Measurements from ENCODE around the gene PAPPA2. TPM values are rescaled to one million over a fixed set of nuclear protein-coding genes. Genes with fewer than 3 reads are reported as not detected.

PAPPA2 gene
- total and polyA plus RNA-seq, 2 donors (not counting 1 experiment from before 2014, with no cell fraction given) = not detected

GRCh38 chr1:176669782-176670181, 206.8 kb downstream of the PAPPA2 start:
- Mint-ChIP-seq H3K27ac (no peak overlapping the region), H3K27me3 (peaks cover 2% of the 10 kb centered on the region), H3K9me3 (ENCODE audit: insufficient read depth) (peaks cover 3% of the 10 kb centered on the region), H3K4me3 (no peak overlapping the region), H3K4me1 (no peaks in the 10 kb centered on the region)
- no peaks in the 10 kb centered on the region for H4K20me1 ChIP-seq (ENCODE audit: control insufficient read depth, insufficient read depth, low read length, poor library complexity, severe bottlenecking)
- no peak overlapping the region for H3K27ac ChIP-seq (ENCODE audit: low read length in 2 of 2)
- intact Hi-C loops (cut with micrococcal nuclease) = no loop called here
- no peak for DNase-seq
- H3K79me2 ChIP-seq (ENCODE audit: control insufficient read depth, insufficient read depth, low read length) = no peaks in the 10 kb centered on the region
- POLR2A ChIA-PET = no interaction called here
- H3K4me1 ChIP-seq (ENCODE audit: control insufficient read depth in 2 of 2, insufficient read depth in 2 of 2, low read length in 2 of 2) = no peaks in the 10 kb centered on the region
- H3K4me2 ChIP-seq (replicated peaks; ENCODE audit: low read depth, low read length, poor library complexity, severe bottlenecking) = no peak overlapping the region
- H3K36me3 ChIP-seq (replicated peaks in 1 of 2; ENCODE audit: control extremely low read depth in 1 of 2, control insufficient read depth in 1 of 2, extremely low read depth in 1 of 2, insufficient read depth in 2 of 2, low read length in 1 of 2) = no peaks in the 10 kb centered on the region
- CTCF ChIA-PET = no interaction called here
- WGBS (ENCODE audit: insufficient coverage) = 80% methylated on average over 1 of the region's 2 CpGs
- H3K27me3 ChIP-seq (replicated peaks in 1 of 4; ENCODE audit: control extremely low read depth in 1 of 4, control insufficient read depth in 3 of 4, insufficient read depth in 4 of 4, low read length in 3 of 4) = no peaks in the 10 kb centered on the region
- no peaks in the 10 kb centered on the region for H3K9me3 ChIP-seq (ENCODE audit: control extremely low read depth in 1 of 3, control insufficient read depth in 2 of 3, insufficient read depth in 1 of 3, low read length in 2 of 3)
- no peak overlapping the region for H3K9ac ChIP-seq (ENCODE audit: low read length)
- no peak overlapping the region for H3K4me3 ChIP-seq (ENCODE audit: control extremely low read depth in 1 of 5, extremely low read depth in 1 of 5, insufficient read depth in 1 of 5, low read depth in 2 of 5, low read length in 4 of 5)
- ATAC-seq (ENCODE audit: low read depth) = no peak
- TF ChIP-seq EZH2 (IDR thresholded peaks at IDR 0.05; ENCODE audit: borderline replicate concordance, insufficient read depth, low read depth, low read length, poor library complexity, severe bottlenecking) = no peak
- TF ChIP-seq CTCF (IDR thresholded peaks at IDR 0.05) = no peak
- no peak overlapping the region for H2AFZ ChIP-seq (ENCODE audit: insufficient read depth, low read depth, low read length, poor library complexity, severe bottlenecking)

- H3K9ac ChIP-seq (ENCODE audit: low read length) = no peak overlapping the region
- POLR2A ChIA-PET = no interaction called here
- Mint-ChIP-seq H3K4me1 (no peaks in the 10 kb centered on the region), H3K4me3 (no peak overlapping the region), H3K9me3 (ENCODE audit: insufficient read depth) (peaks cover 3% of the 10 kb centered on the region), H3K27ac (no peak overlapping the region), H3K27me3 (no peaks in the 10 kb centered on the region)
- H3K9me3 ChIP-seq (ENCODE audit: control extremely low read depth in 1 of 3, control insufficient read depth in 2 of 3, insufficient read depth in 1 of 3, low read length in 2 of 3) = no peaks in the 10 kb centered on the region
- no peak overlapping the region for H2AFZ ChIP-seq (ENCODE audit: insufficient read depth, low read depth, low read length, poor library complexity, severe bottlenecking)
- no peak overlapping the region for H3K4me2 ChIP-seq (replicated peaks; ENCODE audit: low read depth, low read length, poor library complexity, severe bottlenecking)
- no peaks in the 10 kb centered on the region for H3K79me2 ChIP-seq (ENCODE audit: control insufficient read depth, insufficient read depth, low read length)
- TF ChIP-seq EZH2 (IDR thresholded peaks at IDR 0.05; ENCODE audit: borderline replicate concordance, insufficient read depth, low read depth, low read length, poor library complexity, severe bottlenecking) = no peak
- no peak for TF ChIP-seq CTCF (IDR thresholded peaks at IDR 0.05)
- intact Hi-C loops (cut with micrococcal nuclease) = no loop called here
- CTCF ChIA-PET = no interaction called here
- H3K27me3 ChIP-seq (replicated peaks in 1 of 4; ENCODE audit: control extremely low read depth in 1 of 4, control insufficient read depth in 3 of 4, insufficient read depth in 4 of 4, low read length in 3 of 4) = no peaks in the 10 kb centered on the region
- WGBS (ENCODE audit: insufficient coverage) = 65% methylated on average over 3 of the region's 3 CpGs
- ATAC-seq (ENCODE audit: low read depth) (no peak), DNase-seq (no peak)
- H3K36me3 ChIP-seq (replicated peaks in 1 of 2; ENCODE audit: control extremely low read depth in 1 of 2, control insufficient read depth in 1 of 2, extremely low read depth in 1 of 2, insufficient read depth in 2 of 2, low read length in 1 of 2) = no peaks in the 10 kb centered on the region
- no peak overlapping the region for H3K27ac ChIP-seq (ENCODE audit: low read length in 2 of 2)
- no peaks in the 10 kb centered on the region for H3K4me1 ChIP-seq (ENCODE audit: control insufficient read depth in 2 of 2, insufficient read depth in 2 of 2, low read length in 2 of 2)
- H3K4me3 ChIP-seq (ENCODE audit: control extremely low read depth in 1 of 5, extremely low read depth in 1 of 5, insufficient read depth in 1 of 5, low read depth in 2 of 5, low read length in 4 of 5) = no peak overlapping the region
- H4K20me1 ChIP-seq (ENCODE audit: control insufficient read depth, insufficient read depth, low read length, poor library complexity, severe bottlenecking) = no peaks in the 10 kb centered on the region
Observed at GRCh38 chr1:176670853-176671252, 207.9 kb downstream of the PAPPA2 start.

Measured in B cell (primary cell).